Lower leg skin (tissue), 4 donors: ENCODE results near the gene GM2A. TPM values are rescaled to one million over a fixed set of nuclear protein-coding genes. Genes with fewer than 3 reads are reported as not detected.

ENCODE experiments used
- DNase-seq, 2 donors: peaks; one replicate each; pipeline ENCODE4 v3.0.0-alpha.2; 2019; ENCODE audit warnings: low spot score in 2 of 2
- H3K4me3 ChIP-seq: fragments of 200-600 bp; sonication (generic); 2 replicates; pipeline ENCODE4 v1.5.1; 2017; ENCODE audit warnings: mild to moderate bottlenecking, low read depth; ENCODE audit not compliant: poor library complexity, severe bottlenecking
- CTCF ChIP-seq, 3 donors: fragments of 450-650 bp; IDR thresholded peaks; one replicate each; pipeline ENCODE4 v1.5.1; 2016; ENCODE audit warnings: antibody characterized with exemption in 3 of 3, mild to moderate bottlenecking in 3 of 3, moderate library complexity in 2 of 3
- POLR2A ChIP-seq, 2 donors: fragments of 450-650 bp; IDR thresholded peaks; one replicate each; pipeline ENCODE4 v1.6.1; 2016 to 2017; ENCODE audit warnings: antibody characterized with exemption in 2 of 2, mild to moderate bottlenecking in 1 of 2, moderate library complexity in 1 of 2
- WGBS, 2 donors: methylation state at CpG; one replicate each; pipeline ENCODE4 v1.1.5; 2018; 5-methylcytosine and 5-hydroxymethylcytosine counted together
- intact Hi-C: fragments of 100-400 bp; cut with DNase I; formaldehyde crosslinking; loops from one replicate; pipeline ENCODE4 v1.15.0; 2023; ENCODE audit warnings: low total_unique reads
- total RNA-seq, 4 donors: library from RNA; depleted of rRNA; stranded (reverse); fragments of >200 nt; gene quantifications; one replicate each; pipeline ENCODE4 v1.1.0, GENCODE V29; 2016

Gene GM2A
- total RNA-seq, 4 donors from 2014 or later, result 88.8 to 138 (median 123) TPM

GRCh38 chr5:151267491-151268260 lies 14.7 kb downstream of the GM2A start:
- no peak for DNase-seq
- TF ChIP-seq POLR2A (IDR thresholded peaks at IDR 0.05), result no peak
- no peak for TF ChIP-seq CTCF (IDR thresholded peaks at IDR 0.05)
- intact Hi-C loops, result loop anchor here (1.0 kb wide), 1 partner anchor 21 kb away; no protein-coding TSS in a partner anchor
- 84 to 85% methylated on average over 11 of the region's 11 CpGs for WGBS, 2 donors
- no peak overlapping the region for H3K4me3 ChIP-seq

- 63 to 71% methylated on average over 1 of the region's 1 CpG for WGBS, 2 donors
- TF ChIP-seq CTCF (IDR thresholded peaks at IDR 0.05) (no peak), POLR2A (IDR thresholded peaks at IDR 0.05) (no peak)
- intact Hi-C loops, result no loop called here
- H3K4me3 ChIP-seq, result no peak overlapping the region
- DNase-seq, result no peak
Measured at GRCh38 chr5:151270599-151270998, 17.6 kb downstream of the GM2A start.

- intact Hi-C loops, result no loop called here
- no peak for TF ChIP-seq CTCF (IDR thresholded peaks at IDR 0.05)
- TF ChIP-seq POLR2A (IDR thresholded peaks at IDR 0.05), result no peak
- no peak for DNase-seq
- H3K4me3 ChIP-seq, result no peak overlapping the region
Measured at GRCh38 chr5:151271336-151271735, 18.4 kb downstream of the GM2A start.

DNA sequence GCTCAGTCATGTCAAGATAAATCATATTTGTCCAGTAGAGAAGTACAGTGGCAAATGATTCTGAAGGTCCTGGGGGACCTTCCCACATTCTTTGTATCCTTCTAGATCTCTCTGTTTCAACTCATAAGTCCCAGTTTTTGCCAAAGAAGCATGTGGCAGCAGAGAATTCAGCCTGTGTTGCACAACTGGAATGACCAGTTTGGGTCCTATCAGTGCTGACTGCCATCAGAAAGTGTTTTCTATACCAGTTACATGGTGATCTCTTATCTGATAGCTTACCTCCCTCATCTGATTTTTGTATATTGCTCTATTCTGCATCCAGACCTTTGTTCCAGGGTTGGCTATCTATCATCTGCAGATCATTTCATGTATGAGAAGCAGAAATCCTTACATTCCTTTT lies 21.7 kb downstream of the GM2A start:
- intact Hi-C loops, result no loop called here
- TF ChIP-seq CTCF (IDR thresholded peaks at IDR 0.05), result no peak
- no peak for TF ChIP-seq POLR2A (IDR thresholded peaks at IDR 0.05)
- DNase-seq, result no peak
- H3K4me3 ChIP-seq, result no peak overlapping the region

- no peak for TF ChIP-seq CTCF (IDR thresholded peaks at IDR 0.05)
- no peak for TF ChIP-seq POLR2A (IDR thresholded peaks at IDR 0.05)
- intact Hi-C loops, result no loop called here
- 93 to 94% methylated on average over 2 of the region's 2 CpGs for WGBS, 2 donors
- H3K4me3 ChIP-seq, result no peak overlapping the region
- DNase-seq, result no peak
Measured at GRCh38 chr5:151275803-151276202, 22.8 kb downstream of the GM2A start.

GRCh38 chr5:151278845-151279244 lies 25.9 kb downstream of the GM2A start:
- TF ChIP-seq CTCF (IDR thresholded peaks at IDR 0.05) (no peak), POLR2A (IDR thresholded peaks at IDR 0.05) (no peak)
- no peak overlapping the region for H3K4me3 ChIP-seq
- intact Hi-C loops, result no loop called here
- no peak for DNase-seq
- 77 to 89% methylated on average over 5 of the region's 5 CpGs for WGBS, 2 donors
